Pons (tissue), 1 donor: ENCODE measurements around the gene CLPX.
A peak's percentile ranks its signal among the peaks of the same experiment; 100 is the strongest.
"Not testable (repeated sequence)": the region's sequence is repeated elsewhere in the genome, so short reads cannot be mapped to it uniquely, and the experiment has no call there.

Source experiments
- DNase-seq: peaks from one replicate; pipeline ENCODE4 v3.0.0-alpha.2; 2016; ENCODE audit warnings: low spot score

Gene CLPX

DNA sequence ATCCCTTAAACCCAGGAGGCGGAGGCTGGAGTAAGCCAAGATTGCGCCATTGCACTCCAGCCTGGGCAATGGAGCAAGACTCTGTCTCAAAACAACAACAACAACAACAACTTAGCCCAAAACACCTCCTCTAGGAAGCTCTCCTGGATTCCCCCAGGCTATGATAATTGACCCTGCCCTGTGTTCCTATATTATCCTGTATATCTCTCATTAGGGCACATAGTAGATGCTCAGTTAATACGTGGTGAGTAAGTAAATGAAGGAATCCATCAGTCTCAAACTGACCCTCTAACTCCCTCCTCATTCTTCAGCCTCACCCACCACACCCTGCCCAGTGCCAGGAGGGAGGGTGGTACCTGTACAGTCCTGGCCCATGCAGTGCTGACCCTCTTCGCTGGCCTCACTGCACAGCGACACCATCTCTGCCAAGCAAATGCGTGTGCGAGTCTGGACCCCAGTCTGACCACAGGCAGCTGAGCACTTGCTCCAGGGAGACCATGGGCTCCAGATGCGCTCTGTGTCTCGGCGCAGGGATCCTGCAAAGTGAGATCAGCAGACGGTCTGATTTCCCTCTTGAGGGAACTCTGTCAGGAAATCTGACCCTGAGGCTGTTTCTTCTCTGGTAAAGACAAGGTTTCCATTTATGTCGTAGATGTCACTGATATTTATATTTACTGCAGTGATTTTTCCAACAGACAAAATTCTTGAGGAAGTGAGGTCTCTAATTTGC lies 20.0 kb upstream of the CLPX start:
- DNase-seq: no peak

DNA sequence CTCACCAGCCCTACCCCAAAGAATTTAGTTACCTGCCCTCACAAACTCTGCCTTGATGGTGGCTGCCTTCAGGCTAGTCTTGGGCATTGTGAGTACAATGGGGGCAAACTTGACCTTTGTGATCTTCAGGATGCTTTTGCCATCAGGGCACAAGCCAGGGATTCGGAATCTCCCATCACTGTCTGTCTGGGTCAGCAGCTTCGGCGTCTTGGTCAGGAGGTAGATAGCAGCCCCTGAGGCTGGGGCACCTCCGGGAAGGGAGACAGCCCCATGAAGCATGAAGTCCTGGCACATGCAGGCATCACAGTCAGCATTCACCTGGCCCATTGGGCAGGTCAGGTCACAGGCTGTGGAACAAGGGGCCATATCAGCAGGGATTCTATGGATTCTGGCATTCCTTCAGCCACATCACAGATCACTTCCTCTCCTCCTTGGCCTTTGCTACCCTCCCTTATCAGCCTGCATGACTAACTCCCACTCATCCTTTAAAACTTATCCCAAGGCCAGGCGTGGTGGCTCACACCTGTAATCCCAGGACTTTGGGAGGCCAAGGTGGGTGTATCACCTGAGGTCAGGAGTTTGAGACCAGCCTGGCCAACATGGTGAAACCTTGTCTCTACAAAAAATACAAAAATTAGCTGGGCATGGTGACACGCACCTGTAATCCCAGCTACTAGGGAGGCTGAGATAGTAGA lies 19.2 kb upstream of the CLPX start:
- DNase-seq: no peak

DNA sequence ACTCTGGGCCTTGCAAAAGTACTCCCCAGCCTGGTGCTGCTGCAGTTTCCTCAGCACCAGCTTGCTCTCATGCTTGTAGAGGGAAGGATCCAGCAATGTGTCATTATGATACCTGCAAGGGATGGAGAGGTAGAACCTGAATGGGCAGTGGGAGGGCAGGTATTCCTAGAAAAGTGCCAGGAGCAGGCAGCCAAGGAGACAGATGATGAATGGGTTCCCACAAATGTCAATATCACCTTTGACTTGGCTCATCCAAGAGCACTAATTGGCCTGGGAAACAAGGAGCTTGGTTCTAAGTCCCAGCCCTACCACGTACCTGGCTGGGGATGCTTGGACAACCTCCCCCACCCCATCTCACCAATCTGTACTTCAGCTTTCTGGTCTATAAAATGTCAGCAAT lies 16.8 kb upstream of the CLPX start:
- no peak for DNase-seq

DNA sequence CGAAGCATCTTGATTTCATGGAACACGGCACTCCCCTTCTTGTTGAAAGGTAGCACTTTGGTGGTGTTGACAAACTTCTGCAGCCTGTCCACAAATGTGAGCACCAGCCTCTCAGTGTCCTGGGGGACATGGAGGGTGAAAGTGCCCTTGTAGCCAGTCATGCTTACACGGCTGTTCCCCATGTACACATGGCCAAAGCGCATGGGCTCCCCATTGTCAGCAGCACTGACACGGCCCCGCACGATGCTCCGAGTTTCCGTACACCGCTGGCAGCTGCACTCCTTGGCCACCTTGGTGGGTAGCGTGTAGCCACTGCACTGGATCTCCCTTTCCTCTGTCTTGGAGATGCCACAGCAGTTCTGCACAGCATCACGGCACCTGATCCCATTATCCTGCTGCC lies 13.4 kb upstream of the CLPX start:
- no peak for DNase-seq

DNA sequence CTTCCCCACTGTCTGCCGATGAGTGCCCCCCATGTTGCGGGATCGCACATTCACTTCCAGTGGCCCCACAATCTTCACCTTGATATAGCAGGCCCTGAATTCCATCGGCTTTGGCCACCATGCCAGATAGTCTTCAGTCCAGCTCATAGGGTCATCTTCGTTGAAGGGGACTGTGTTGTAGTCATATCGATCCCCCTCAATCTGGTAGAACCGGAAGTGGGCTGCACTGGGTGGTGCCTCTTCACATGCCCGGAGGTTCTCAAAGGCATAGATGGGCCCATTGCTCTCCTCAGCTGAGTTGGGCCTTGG lies 12.1 kb upstream of the CLPX start:
- DNase-seq: no peak

DNA sequence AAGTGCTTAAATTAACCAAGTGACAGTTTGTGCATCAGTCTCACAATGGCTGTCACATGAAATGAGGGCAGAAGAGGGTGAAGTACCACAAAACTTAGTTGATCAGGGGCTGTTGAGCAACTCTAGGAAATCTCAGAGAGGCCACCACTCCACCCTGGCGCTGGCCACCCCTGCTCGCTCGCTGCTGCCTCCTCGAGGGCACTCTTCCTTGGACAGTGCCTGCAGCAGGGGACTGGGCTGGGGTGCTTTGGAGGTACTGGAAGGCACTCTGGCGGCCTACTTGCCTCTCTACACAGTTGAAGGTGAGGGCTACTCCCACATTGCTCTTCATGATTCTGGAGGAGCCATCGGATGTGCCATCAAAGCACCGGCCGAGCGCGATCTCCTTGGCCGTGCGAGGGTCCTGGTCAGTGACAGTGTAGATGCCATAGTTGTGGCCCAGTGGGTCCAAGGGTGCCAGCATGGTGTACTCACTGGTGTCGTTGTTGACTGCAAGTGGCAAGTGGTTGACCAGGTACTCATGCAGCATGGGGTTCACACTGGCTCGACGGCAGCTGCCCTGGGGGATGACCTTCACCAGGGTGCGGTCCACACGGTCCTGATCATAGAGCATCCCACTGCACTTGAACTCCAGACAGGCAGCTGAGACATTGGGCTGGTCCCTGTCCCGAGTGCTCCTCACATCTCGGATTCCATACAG lies 11.6 kb upstream of the CLPX start:
- no peak for DNase-seq

DNA sequence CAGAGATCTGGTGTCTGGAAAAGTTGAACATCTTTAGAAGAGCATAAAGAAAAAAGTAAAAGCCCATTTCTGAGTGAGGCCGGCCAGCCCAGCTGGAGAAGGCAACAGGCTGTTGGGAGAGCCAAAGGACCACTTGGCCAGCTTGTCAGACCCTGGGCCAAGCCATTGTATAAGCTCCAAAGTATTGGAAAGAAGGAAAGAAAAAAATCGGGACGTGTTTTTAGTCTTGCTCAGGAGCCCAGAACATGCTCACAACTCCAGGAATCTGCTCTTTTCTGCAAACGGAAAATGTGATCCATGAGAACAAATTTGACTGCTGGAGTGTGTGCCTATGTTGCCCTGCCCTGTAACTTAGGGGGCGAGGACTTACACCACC lies 10.4 kb upstream of the CLPX start:
- no peak for DNase-seq

DNA sequence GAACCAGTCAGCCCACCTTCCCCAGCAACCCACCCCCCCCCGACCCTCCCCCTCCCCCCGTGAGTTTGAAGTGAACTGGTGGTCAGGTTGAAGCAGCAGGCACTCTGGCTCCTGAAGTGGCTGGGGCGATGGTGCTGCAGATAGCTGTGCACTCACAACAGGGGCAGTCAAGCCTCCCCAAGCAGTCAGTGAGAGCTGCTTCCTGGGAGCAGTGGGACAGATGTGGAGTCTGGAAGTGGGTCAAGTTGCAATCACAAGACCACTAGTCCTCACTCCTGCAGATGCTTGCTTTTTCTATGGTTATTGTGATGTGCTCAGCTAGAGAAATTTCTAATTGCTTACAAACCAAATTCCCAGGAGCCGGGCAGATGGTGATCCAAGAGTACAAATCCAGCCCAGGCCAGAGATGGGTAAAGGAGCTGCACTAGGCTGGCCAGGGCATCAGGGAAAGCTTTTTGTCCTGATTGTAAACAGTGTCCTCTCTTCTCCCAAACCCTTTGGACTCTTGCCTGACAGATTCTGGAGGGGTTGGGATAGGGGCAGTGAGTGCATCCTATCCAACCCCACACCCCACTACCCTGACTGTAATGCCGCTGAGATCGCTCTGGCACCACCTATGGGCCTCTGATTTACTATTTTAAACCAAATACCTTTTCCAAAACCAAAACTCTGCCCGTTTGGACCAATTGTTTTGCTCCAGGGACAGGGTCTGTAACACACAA lies 9.8 kb upstream of the CLPX start:
- no peak for DNase-seq

DNA sequence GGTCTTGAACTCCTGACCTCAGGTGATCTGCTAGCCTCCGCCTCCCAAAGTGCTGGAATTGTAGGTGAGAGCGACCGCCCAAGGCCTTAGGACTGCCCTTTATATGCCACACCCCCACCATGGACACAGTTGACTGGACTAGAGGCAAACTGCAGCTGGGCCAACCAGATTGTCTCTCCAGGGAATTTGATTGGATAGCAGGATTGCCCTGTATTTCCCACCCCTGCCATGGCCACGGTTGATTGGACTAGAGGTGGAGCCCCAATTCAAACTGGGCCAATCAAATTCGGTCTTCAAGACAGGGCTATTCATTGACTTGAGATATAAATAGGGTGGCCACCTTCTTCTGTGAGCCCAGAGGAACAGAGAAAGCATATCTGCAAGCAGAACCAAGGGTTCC lies 6.9 kb upstream of the CLPX start:
- DNase-seq: no peak

DNA sequence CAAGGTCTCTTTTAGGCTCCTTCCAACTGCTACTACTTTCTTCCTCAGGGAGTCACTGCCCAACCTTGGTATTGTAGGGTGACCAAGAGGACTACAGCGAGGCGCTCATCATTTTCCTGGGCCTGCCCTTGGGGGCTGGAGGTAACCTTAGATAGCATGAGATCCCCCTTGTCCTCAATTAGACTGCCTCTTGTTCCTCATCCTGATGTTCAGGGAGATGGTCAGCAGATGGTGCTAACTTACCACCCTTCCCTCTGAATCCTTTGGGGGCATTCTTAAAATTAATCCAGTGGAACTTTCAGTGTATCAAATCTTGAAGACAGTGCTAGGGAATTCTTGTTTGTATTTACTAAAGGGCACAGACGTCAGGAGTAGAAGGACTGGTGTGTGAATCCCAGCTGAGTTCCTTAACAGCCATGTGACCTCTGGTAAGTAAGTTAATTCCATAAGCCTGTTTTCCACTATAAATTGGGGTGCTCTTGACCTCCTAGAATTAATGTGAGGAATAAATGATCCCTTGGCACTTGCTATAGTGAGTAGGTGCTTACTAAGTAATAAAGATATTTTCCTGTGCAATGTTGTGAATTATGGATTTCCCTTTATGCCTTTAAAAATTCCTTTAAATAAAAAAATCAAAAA lies 4.1 kb upstream of the CLPX start:
- DNase-seq: peak; percentile 73

DNA sequence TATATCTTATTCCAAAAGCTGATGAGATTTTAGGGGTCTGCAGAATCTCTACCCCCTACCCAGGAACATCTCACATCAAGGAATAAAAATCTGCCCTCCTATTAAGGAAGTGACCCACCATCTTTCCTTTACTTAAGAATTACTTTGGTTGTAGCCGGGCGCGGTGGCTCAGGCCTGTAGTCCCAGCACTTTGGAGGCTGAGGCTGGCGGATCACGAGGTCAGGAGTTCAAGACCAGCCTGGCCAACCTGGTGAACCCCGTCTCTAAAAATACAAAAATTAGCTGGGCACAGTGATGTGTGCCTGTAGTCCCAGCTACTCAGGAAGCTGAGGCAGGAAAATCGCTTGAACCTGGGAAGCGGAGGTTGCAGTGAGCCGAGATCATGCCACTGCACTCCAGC lies 3.3 kb upstream of the CLPX start:
- not testable (repeated sequence) for DNase-seq

DNA sequence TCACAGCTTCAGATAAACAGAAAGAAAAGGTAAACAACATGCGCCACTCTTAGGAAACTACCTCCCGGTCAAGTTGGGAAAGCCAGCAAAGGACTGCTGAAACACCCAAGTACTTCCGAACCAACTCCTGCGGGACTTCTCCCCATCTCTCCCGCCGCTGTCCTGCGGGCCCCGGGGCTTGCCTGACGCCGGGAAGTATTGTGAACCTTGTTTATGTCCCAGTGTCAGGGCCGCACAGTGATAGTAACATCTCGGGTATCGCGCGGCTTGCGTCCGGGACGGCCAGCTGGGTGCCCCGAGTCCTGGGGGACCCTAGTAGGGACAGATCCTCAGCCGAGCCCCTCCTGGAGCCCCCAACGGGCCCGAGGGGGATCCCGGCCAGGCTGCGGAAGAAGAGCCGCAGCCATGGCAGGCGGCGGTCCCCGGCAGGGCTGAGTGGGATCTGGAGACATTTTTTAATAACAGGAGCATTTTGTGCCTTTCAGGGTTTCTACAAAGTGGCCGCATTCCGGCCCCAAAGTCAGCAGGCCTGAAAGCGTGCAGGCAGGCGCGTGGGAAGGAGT lies 756 bp downstream of the CLPX start:
- peak; percentile 46 for DNase-seq

DNA sequence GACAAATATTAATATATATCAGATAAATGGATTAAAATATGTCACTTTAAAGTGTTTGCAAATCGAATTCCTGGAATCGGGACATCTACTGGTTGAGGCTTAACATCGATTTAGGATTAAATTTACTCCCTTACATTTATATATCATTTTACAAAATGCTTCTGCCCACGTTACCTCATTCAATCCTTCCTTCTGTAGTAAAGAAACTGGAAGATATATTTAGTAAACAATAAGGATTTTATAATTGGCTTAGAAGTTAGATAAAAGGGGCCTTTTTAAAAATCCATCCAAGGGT lies 1.3 kb downstream of the CLPX start:
- no peak for DNase-seq

DNA sequence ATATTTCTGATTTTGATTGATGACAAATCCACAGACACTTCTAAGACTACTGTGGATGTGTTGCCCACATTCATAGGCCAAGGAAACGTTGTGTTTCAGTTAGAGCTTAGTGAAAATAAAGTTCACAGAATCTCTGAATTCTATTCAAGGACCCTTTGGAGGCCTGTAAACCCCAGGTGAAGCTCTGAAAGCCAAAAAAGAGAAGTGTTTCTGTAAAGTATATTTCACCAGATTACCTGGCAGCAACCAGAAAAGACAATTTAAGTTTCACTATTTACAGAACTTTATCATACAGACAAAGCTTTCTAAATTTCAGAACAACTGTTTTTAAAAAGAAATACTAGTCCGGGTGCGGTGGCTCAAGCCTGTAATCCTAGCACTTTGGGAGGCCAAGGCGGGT lies 2.6 kb downstream of the CLPX start:
- no peak for DNase-seq

DNA sequence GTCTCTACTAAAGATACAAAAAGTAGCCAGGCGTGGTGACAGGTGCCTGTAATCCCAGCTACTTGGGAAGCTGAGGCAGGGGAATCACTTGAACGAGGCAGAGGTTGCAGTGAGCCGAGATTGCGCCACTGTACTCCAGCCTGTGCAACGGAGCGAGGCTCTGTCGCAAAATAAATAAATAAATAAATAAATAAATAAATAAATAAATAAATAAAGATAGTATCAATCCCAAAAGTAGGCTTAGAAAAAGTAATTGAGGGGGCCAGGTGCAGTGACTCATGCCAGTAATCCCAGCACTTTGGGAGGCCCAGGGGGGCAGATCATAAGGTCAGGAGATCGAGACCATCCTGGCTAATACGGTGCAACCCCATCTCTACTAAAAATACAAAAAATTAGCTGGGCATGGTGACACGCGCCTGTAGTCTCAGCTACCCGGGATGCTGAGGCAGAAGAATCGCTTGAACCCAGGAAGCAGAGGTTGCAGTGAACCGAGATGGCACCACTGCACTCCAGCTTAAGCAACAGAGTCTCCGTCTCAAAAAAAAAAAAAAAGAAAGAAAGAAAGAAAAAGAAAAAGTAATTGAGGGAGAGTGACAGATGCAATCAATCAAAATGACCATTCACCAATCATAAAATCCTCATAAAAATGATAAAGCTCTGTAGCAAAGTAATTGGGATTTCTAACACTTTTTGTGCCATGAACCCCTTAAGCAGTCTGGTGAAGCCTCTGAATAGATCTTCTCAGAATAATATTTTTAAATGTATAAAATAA lies 3.4 kb downstream of the CLPX start:
- not testable (repeated sequence) for DNase-seq

DNA sequence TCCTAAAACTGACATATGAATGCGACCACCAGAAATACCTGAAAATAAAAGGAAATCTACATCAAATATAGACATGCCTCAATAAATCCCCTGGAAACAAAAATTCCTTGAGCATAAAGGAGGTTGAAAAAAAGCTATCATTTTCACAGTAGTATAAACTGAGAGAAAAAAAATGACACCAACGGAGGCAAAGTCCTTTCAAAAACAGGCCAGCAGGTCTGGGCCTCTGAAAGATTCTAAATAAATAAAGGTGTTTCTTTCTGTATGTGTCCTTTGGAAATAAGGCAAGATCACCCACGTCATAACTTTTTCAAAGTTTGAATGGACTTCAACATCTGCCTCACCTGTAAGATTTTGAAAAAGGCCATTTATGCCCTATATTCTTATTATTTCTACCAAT lies 5.0 kb downstream of the CLPX start:
- DNase-seq: no peak

DNA sequence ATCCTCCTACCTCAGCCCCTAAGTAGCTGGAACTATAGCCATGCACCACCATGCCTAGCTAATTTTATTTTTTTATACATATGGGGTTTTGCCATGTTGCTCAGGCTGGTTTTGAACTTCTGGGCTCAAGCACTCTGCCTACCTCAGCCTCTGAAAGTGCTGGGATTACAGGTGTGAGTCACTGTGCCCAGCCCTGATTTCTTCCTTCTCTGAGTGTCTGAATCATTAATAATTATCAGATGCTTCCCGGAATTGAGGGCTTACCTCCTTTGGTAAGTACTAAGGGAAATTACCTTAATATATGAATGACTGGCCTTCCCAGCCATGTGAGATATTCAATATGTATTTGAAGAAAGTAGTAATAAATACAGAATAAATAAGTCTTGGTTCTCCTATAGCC lies 7.2 kb downstream of the CLPX start:
- no peak for DNase-seq

DNA sequence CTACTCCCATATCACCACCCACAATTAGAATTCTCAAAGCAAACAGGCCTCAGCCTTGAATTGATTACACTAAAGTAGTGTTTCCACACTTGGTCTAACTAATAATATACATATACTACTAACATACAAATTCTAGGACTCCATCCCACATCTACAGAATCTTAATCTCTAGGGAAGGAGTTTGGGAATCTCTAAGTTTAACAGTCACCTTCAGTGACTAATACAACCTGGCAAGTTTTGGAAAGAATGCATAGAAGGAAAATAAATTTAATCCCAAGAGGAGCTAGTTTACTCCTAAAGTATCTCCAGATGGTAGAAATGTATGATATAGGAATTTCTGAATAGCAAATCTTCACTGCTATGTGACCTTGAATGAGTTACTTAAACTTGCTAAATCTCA lies 9.1 kb downstream of the CLPX start:
- no peak for DNase-seq

DNA sequence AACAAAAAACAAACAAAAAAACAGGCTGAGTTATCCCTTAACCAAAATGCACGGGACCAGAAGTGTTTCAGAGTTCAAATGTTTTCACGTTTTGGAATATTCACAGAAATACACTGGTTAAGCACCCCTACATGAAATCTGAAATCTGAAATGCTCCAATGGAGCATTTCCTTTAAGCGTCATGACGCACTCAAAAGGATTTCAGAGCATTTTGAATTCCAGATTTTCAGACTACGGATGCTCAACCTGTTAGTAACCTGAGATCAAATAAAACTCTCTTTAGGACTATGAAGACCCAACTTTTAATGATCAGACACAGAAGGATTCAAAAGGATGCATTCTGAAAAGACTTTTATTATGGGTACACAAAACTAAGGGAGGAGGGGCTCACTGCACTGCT lies 9.6 kb downstream of the CLPX start:
- DNase-seq: no peak

DNA sequence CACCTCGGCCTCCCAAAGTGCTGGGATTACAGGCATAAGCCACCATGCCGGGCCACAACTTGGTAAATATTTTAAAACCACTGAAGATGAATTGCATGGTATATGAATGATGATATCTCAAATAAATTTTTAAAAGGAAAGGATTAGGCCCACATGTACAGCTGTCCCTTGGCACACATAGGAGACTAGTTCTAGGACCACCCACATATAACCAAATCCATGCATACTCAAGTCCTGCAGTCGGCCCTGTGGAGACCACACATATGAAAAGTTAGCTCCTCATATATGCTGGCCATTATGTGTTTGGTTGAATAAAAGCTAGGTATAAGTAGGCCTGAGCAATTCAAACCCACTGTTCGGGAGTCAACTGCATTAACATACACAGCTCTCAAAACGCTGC lies 10.6 kb downstream of the CLPX start:
- DNase-seq: no peak

DNA sequence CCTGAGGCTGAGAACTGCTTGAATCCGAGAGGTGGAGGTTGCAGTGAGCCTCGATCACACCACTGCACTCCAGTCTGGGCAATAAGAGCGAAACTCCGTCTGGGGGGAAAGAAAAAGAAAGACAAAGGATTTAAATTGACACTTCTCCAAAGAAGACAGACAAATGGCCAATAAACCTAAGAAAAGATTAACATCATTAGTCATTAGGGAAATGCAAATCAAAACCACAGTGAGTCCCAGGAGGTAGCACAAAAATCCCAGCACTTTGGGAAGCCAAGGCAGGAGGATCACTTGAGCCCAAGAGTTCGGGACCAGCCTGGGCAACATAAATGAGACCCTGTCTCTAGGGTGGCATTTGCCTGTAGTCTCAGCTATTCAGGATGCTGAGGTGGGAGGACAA lies 12.6 kb downstream of the CLPX start:
- DNase-seq: no peak

DNA sequence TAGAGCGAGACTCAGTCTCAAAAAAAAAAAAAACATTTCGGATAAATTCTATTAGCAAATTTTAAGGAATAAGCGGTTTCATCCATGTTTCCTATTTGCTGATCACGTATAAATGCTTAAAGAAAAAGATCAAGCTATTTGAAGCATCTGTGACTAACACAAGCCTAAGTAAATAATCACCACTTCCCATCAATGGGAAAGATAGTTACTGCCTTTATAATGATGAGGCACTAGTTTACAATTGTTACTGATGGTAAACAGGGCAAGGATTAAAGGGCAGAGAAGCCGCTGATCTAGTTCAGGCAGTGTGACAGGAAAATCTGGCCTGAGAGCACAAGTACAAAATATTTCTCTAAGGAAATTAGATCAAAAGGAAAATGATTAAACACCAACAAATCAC lies 13.7 kb downstream of the CLPX start:
- DNase-seq: no peak
